WI38 (cell line): Measurements from ENCODE around the gene LRMDA.

Source experiments
- H3K4me3 ChIP-seq: 2 replicates; pipeline ENCODE4 v1.5.1; 2011; ENCODE audit warnings: low read depth, mild to moderate bottlenecking, control low read depth, low read length
- CTCF ChIP-seq: IDR thresholded peaks from 2 replicates; pipeline ENCODE4 v1.5.1; 2012; ENCODE audit warnings: low read depth, mild to moderate bottlenecking, control low read depth, low read length

LRMDA gene

GRCh38 chr10:75773231-75773780 lies 341.9 kb downstream of the LRMDA start:
- no peak for TF ChIP-seq CTCF
- H3K4me3 ChIP-seq, result no peak overlapping the region

GRCh38 chr10:75773813-75774782 lies 342.7 kb downstream of the LRMDA start:
- no peak overlapping the region for H3K4me3 ChIP-seq

GRCh38 chr10:75774783-75775490 lies 343.5 kb downstream of the LRMDA start:
- H3K4me3 ChIP-seq, result no peak overlapping the region
- TF ChIP-seq CTCF, result no peak

More at GRCh38 chr10:75773813-75774782, 342.7 kb downstream of the LRMDA start:
- no peak for TF ChIP-seq CTCF

- no peak for TF ChIP-seq CTCF
- no peak overlapping the region for H3K4me3 ChIP-seq
Observed at GRCh38 chr10:75776738-75777504, 345.5 kb downstream of the LRMDA start.

GRCh38 chr10:75778665-75779064 lies 347.2 kb downstream of the LRMDA start:
- TF ChIP-seq CTCF, result no peak

GRCh38 chr10:75779276-75779675 lies 347.9 kb downstream of the LRMDA start:
- TF ChIP-seq CTCF, result no peak
- H3K4me3 ChIP-seq, result no peak overlapping the region

More at GRCh38 chr10:75778665-75779064, 347.2 kb downstream of the LRMDA start:
- H3K4me3 ChIP-seq, result no peak overlapping the region
